ENCODE data around the gene SLC2A9. TPM values are rescaled to one million over a fixed set of nuclear protein-coding genes. Genes with fewer than 3 reads are reported as not detected.

SLC2A9 gene
- total and polyA plus RNA-seq, 2 donors (not counting 3 experiments of a cell fraction or from before 2014, with no cell fraction given), result 1.6 to 1.8 TPM

- H3K9ac ChIP-seq (replicated peaks; ENCODE audit: extremely low read depth, insufficient read depth, low read length), result no peak overlapping the region
- dilution Hi-C loops (cut with MboI; ENCODE audit: extremely low pct_ligation_motif_present, low sequenced_read_pairs), result no loop called here
- FAIRE-seq (no peak), DNase-seq (ENCODE audit: low read depth, low spot score) (no peak)
- peaks cover 6% of the 10 kb centered on the region for H3K4me1 ChIP-seq (ENCODE audit: control insufficient read depth, extremely low read depth, insufficient read depth, low read length)
- H3K4me2 ChIP-seq (ENCODE audit: insufficient read depth, low read length), result no peak overlapping the region
- TF ChIP-seq GATA2 (IDR thresholded peaks at IDR 0.05; ENCODE audit: insufficient read depth, insufficient read length, low read depth, low read length), result no peak
- no peak for TF ChIP-seq FOS (IDR thresholded peaks at IDR 0.05; ENCODE audit: borderline replicate concordance, insufficient read depth, low read length)
- no peak for TF ChIP-seq POLR2AphosphoS5 (IDR thresholded peaks at IDR 0.05; ENCODE audit: insufficient read depth, low read depth, low read length)
- no peak for TF ChIP-seq JUN (IDR thresholded peaks at IDR 0.05; ENCODE audit: borderline replicate concordance, insufficient read depth, insufficient read length, low read depth)
- TF ChIP-seq POLR2A (IDR thresholded peaks at IDR 0.05; ENCODE audit: low read depth, low read length), result no peak
- no peak for TF ChIP-seq EZH2 (IDR thresholded peaks at IDR 0.05; ENCODE audit: borderline replicate concordance, low read depth, low read length, severe bottlenecking)
- TF ChIP-seq, protein P1, sequence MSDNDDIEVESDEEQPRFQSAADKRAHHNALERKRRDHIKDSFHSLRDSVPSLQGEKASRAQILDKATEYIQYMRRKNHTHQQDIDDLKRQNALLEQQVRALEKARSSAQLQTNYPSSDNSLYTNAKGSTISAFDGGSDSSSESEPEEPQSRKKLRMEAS (IDR thresholded peaks at IDR 0.05; ENCODE audit: insufficient read depth, insufficient read length), result no peak
- TF ChIP-seq, protein P2, sequence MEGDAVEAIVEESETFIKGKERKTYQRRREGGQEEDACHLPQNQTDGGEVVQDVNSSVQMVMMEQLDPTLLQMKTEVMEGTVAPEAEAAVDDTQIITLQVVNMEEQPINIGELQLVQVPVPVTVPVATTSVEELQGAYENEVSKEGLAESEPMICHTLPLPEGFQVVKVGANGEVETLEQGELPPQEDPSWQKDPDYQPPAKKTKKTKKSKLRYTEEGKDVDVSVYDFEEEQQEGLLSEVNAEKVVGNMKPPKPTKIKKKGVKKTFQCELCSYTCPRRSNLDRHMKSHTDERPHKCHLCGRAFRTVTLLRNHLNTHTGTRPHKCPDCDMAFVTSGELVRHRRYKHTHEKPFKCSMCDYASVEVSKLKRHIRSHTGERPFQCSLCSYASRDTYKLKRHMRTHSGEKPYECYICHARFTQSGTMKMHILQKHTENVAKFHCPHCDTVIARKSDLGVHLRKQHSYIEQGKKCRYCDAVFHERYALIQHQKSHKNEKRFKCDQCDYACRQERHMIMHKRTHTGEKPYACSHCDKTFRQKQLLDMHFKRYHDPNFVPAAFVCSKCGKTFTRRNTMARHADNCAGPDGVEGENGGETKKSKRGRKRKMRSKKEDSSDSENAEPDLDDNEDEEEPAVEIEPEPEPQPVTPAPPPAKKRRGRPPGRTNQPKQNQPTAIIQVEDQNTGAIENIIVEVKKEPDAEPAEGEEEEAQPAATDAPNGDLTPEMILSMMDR (IDR thresholded peaks at IDR 0.05; ENCODE audit: extremely low read depth in 1 of 2, insufficient read depth in 1 of 2, low read depth in 1 of 2, low read length in 2 of 2), result no peak
- no peak for TF ChIP-seq MYC (IDR thresholded peaks at IDR 0.05; ENCODE audit: low read depth, low read length)
- ChIA-PET POLR2A (no interaction called here), CTCF (no interaction called here)
- intact Hi-C loops (cut with micrococcal nuclease), result no loop called here
- no peaks in the 10 kb centered on the region for H3K27me3 ChIP-seq (ENCODE audit: control insufficient read depth in 2 of 2, insufficient read depth in 2 of 2, low read length in 2 of 2)
- no TSS peak for BruUV-seq (replicated peaks)
- H3K27ac ChIP-seq (ENCODE audit: insufficient read depth, low read depth, low read length), result no peak overlapping the region
- no peak overlapping the region for H2AFZ ChIP-seq (ENCODE audit: low read depth, low read length)
- no peaks in the 10 kb centered on the region for H4K20me1 ChIP-seq (replicated peaks; ENCODE audit: control insufficient read depth, extremely low read depth, insufficient read depth, low read length)
- no peak overlapping the region for H3K4me3 ChIP-seq (replicated peaks in 1 of 3; ENCODE audit: insufficient read depth in 1 of 3, low read depth in 1 of 3, low read length in 3 of 3)
- H3K9me1 ChIP-seq (replicated peaks; ENCODE audit: control insufficient read depth, extremely low read depth, insufficient read depth, low read length), result no peaks in the 10 kb centered on the region
- no peaks in the 10 kb centered on the region for H3K36me3 ChIP-seq (ENCODE audit: control insufficient read depth in 2 of 2, extremely low read depth in 1 of 2, insufficient read depth in 2 of 2, low read length in 2 of 2)
- no peaks in the 10 kb centered on the region for H3K9me3 ChIP-seq (replicated peaks; ENCODE audit: control insufficient read depth, insufficient read depth, low read length)
- no peaks in the 10 kb centered on the region for H3K79me2 ChIP-seq (ENCODE audit: control insufficient read depth, insufficient read depth, low read length)
Observed at GRCh38 chr4:10053635-10054453, 32.5 kb upstream of the SLC2A9 start.
